Naive thymus-derived CD8-positive, alpha-beta T cell (primary cell): ENCODE data around the gene GLP2R. TPM values are rescaled to one million over a fixed set of nuclear protein-coding genes. Genes with fewer than 3 reads are reported as not detected.

ENCODE experiments used
- ATAC-seq, 2 donors: fragments of 150-1000 bp; cut with Tn5 transposase in 1 of 2; sonication (Bioruptor Pico), chemical (Tn5 transposase) in 1 of 2; 1 replicate in 1 of 2; 2 replicates in 1 of 2; pipeline ENCODE4 v1.10.0; 2021; ENCODE audit warnings: mild to moderate bottlenecking in 2 of 2, moderate library complexity in 2 of 2
- POLR2A ChIA-PET: fragments of 350-600 bp; sonication (Branson Sonifier 250); formaldehyde crosslinking; loops from one replicate; lab custom pipeline; 2021; ENCODE audit warnings: antibody characterized with exemption; lab: Charles Lee
- DNase-seq, 10 donors: peaks; one replicate each; pipeline versions ENCODE4 v3.0.0 to v3.0.0-alpha.2; 2020 to 2022
- H3K27ac Mint-ChIP-seq, 10 donors: one replicate each; pipeline ENCODE4 v1.8.0; 2020 to 2022; ENCODE audit warnings: mild to moderate bottlenecking in 10 of 10, mixed read lengths in 10 of 10, moderate library complexity in 4 of 10, inconsistent platforms in 1 of 10
- H3K27me3 Mint-ChIP-seq, 5 donors: one replicate each; pipeline ENCODE4 v1.8.0; 2021 to 2022; ENCODE audit warnings: mixed read lengths in 5 of 5
- H3K36me3 Mint-ChIP-seq, 3 donors: one replicate each; pipeline ENCODE4 v1.8.0; 2020 to 2022; ENCODE audit warnings: mixed read lengths in 3 of 3, mild to moderate bottlenecking in 2 of 3, inconsistent platforms in 1 of 3
- H3K4me1 Mint-ChIP-seq, 4 donors: one replicate each; pipeline ENCODE4 v1.8.0; 2021 to 2022; ENCODE audit warnings: mixed read lengths in 4 of 4
- H3K4me3 Mint-ChIP-seq, 10 donors: one replicate each; pipeline ENCODE4 v1.8.0; 2020 to 2022; ENCODE audit warnings: mild to moderate bottlenecking in 10 of 10, mixed read lengths in 10 of 10, moderate library complexity in 6 of 10, inconsistent platforms in 1 of 10
- H3K9me3 Mint-ChIP-seq, 9 donors: one replicate each; pipeline ENCODE4 v1.8.0; 2020 to 2022; ENCODE audit warnings: mixed read lengths in 9 of 9, mild to moderate bottlenecking in 3 of 9, inconsistent platforms in 1 of 9, moderate library complexity in 1 of 9
- polyA plus RNA-seq, 3 donors: library from polyadenylated mRNA; unstranded; fragments of 300-500 nt; fragmentation: Illumina TruSeq; gene quantifications; one replicate each; pipeline ENCODE4 v1.2.3, GENCODE V29; 2021
- total RNA-seq, 8 experiments: library from RNA in 2 of 8; stranded (reverse) in 2 of 8; gene quantifications; one replicate each; pipeline ENCODE4 v1.2.3 and lab custom pipeline; 2021 to 2026

The GLP2R gene
- total and polyA plus RNA-seq, 5 experiments from 2014 or later = not detected

- POLR2A ChIA-PET = no interaction called here
- Mint-ChIP-seq H3K36me3 (no peaks in the 10 kb centered on the region), H3K27me3 (peaks cover 13 to 57% (median 23%) of the 10 kb centered on the region in 5 donors), H3K9me3 (no peaks in the 10 kb centered on the region), H3K4me1 (no peaks in the 10 kb centered on the region), H3K4me3 (no peak overlapping the region), H3K27ac (peak overlapping the region in 1 of 10 donors; percentile 49)
- DNase-seq = no peak
- no peak for ATAC-seq
Measured at GRCh38 chr17:9897372-9897968, 71.7 kb downstream of the GLP2R start.

DNA sequence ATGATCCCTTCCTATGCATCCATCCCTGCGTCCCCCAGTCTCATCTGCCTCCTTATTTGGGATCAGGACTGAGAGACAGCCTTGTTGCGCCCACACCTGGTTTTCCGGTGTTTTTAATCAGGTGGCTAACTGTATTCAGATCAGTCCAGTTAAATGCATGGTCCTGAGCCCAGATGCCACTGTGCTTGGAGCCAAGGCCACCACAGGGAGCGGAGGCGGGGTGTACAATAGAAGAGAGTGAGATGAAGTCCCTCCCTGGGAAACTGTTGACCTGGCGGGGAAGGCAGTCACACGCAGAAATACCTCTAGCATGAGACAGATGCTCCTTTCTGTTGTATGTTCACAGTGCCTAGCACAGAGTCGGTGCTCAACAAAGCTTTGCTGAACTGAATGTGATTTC is 73.1 kb downstream of the GLP2R start:
- Mint-ChIP-seq H3K4me3 (no peak overlapping the region), H3K4me1 (no peaks in the 10 kb centered on the region), H3K27me3 (peaks cover 11 to 47% (median 24%) of the 10 kb centered on the region in 5 donors), H3K27ac (no peak overlapping the region), H3K36me3 (no peaks in the 10 kb centered on the region), H3K9me3 (no peaks in the 10 kb centered on the region)
- POLR2A ChIA-PET = no interaction called here
- DNase-seq = no peak
- no peak for ATAC-seq

DNA sequence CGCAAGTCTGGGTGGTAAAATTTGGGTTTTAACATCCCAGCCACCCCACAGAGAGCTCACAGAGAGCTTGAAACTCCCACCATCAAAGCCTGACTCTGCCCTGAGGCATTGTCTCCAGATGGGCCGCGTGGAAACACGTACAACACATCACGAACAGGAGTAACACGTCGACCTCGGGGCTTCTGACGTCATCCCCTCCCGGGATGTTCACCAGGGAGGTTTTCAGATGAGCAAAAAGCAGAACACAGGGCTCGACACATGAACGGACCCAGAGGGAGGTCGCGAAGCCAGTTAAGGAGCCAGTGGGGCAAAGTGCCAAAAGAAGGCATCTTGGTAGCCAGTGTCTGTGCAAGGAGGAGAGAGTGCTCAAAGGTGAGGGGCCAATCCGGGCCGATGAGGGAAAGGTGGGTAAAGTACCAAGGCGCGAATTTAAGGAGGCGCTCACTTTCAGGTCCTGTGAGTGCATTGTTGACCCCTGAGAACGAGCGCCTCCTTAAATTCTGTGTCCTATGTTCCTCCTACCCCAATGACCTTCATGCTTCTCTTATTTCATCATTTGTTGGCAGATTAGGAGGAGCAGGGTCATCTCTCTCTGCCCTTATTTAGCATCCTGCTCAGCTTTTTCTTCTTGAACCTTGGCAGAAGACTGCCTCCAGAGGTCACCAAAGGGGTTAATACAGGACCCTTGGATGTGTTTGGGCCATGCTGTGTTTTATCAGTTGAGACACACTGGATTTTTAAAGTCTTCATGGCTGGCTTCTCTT is 73.7 kb downstream of the GLP2R start:
- H3K4me1 Mint-ChIP-seq = no peaks in the 10 kb centered on the region
- peaks cover 8 to 41% (median 24%) of the 10 kb centered on the region in 5 donors for H3K27me3 Mint-ChIP-seq
- no peak for DNase-seq
- no peak overlapping the region for H3K4me3 Mint-ChIP-seq
- ATAC-seq = no peak
- no peak overlapping the region for H3K27ac Mint-ChIP-seq
- no peaks in the 10 kb centered on the region for H3K36me3 Mint-ChIP-seq
- no peaks in the 10 kb centered on the region for H3K9me3 Mint-ChIP-seq
- POLR2A ChIA-PET = no interaction called here

DNA sequence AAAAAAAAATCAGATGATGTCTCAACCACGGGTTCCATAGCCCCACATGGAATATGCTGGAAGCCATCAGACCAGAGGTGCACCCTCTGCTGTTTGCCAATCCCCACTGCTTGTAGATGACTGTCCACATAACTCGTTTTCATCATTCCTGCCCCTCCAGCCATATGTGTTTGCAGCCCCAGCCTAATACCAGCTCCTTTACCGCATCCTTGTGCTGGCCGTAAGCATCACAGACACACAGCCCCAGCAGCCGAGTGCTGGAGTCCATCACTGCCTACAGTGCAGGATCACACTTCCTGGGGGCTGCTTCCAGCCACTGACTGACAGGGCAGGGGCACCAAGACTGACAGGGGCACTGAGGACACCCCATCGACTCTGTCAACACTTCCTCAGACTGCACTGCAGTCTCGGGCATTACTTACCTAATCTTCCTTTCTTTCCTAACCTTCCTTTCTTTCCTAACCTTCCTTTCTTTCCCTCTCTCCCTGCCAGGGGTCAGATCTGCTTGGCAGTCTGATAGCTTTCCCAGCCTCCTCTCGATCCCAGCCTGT is 74.4 kb downstream of the GLP2R start:
- no peaks in the 10 kb centered on the region for H3K36me3 Mint-ChIP-seq

GRCh38 chr17:9900784-9901183 is 75.1 kb downstream of the GLP2R start:
- Mint-ChIP-seq H3K4me1 (no peaks in the 10 kb centered on the region), H3K9me3 (no peaks in the 10 kb centered on the region), H3K36me3 (no peaks in the 10 kb centered on the region), H3K27me3 (peaks cover 8 to 38% (median 21%) of the 10 kb centered on the region in 5 donors), H3K4me3 (no peak overlapping the region), H3K27ac (no peak overlapping the region)
- ATAC-seq (no peak), DNase-seq (no peak)
- POLR2A ChIA-PET = no interaction called here

More for the DNA sequence above, 74.4 kb downstream of the GLP2R start:
- ATAC-seq (no peak), DNase-seq (no peak)
- H3K27me3 Mint-ChIP-seq = peaks cover 8 to 41% (median 21%) of the 10 kb centered on the region in 5 donors
- POLR2A ChIA-PET = no interaction called here
- H3K4me1 Mint-ChIP-seq = no peaks in the 10 kb centered on the region
- H3K4me3 Mint-ChIP-seq = no peak overlapping the region
- no peaks in the 10 kb centered on the region for H3K9me3 Mint-ChIP-seq
- no peak overlapping the region for H3K27ac Mint-ChIP-seq

- no peaks in the 10 kb centered on the region for H3K4me1 Mint-ChIP-seq
- ATAC-seq = no peak
- H3K9me3 Mint-ChIP-seq = no peaks in the 10 kb centered on the region
- POLR2A ChIA-PET = interaction anchor here (0.7 kb wide), 1 partner anchor 10 kb away, joined by 6 read pairs; no protein-coding TSS in a partner anchor
- no peak for DNase-seq
- no peaks in the 10 kb centered on the region for H3K36me3 Mint-ChIP-seq
- no peak overlapping the region for H3K4me3 Mint-ChIP-seq
- H3K27me3 Mint-ChIP-seq = peaks cover 7 to 25% (median 21%) of the 10 kb centered on the region in 5 donors
- H3K27ac Mint-ChIP-seq = no peak overlapping the region
Measured at GRCh38 chr17:9902120-9902519, 76.4 kb downstream of the GLP2R start.

- H3K9me3 Mint-ChIP-seq = no peaks in the 10 kb centered on the region
- peaks cover 5 to 21% (median 10%) of the 10 kb centered on the region in 5 donors for H3K27me3 Mint-ChIP-seq
- no peaks in the 10 kb centered on the region for H3K36me3 Mint-ChIP-seq
- DNase-seq (no peak), ATAC-seq (no peak)
- no peak overlapping the region for H3K4me3 Mint-ChIP-seq
- no peak overlapping the region for H3K27ac Mint-ChIP-seq
- H3K4me1 Mint-ChIP-seq = peaks cover 0 to 1% (median 0%) of the 10 kb centered on the region in 4 donors
- POLR2A ChIA-PET = no interaction called here
Measured at GRCh38 chr17:9904277-9905077, 78.8 kb downstream of the GLP2R start.

GRCh38 chr17:9905078-9905415 is 79.3 kb downstream of the GLP2R start, which contains the start of gene RCVRN:
Gene RCVRN, minus strand, starts transcription at chr17:9905271. Its CDS starts 91 bp downstream, at chr17:9905180.
- peaks cover 0 to 3% (median 0%) of the 10 kb centered on the region in 4 donors for H3K4me1 Mint-ChIP-seq
- no peak within 1 kb of the TSS for H3K27ac Mint-ChIP-seq
- H3K27me3 Mint-ChIP-seq = peaks cover under 1 to 23% (median 11%) of the 10 kb centered on the region in 5 donors
- DNase-seq = no peak
- no peak for ATAC-seq
- H3K36me3 Mint-ChIP-seq = no peaks in the 10 kb centered on the region
- H3K4me3 Mint-ChIP-seq = no peak within 1 kb of the TSS
- POLR2A ChIA-PET = no interaction called here
- H3K9me3 Mint-ChIP-seq = no peaks in the 10 kb centered on the region

DNA sequence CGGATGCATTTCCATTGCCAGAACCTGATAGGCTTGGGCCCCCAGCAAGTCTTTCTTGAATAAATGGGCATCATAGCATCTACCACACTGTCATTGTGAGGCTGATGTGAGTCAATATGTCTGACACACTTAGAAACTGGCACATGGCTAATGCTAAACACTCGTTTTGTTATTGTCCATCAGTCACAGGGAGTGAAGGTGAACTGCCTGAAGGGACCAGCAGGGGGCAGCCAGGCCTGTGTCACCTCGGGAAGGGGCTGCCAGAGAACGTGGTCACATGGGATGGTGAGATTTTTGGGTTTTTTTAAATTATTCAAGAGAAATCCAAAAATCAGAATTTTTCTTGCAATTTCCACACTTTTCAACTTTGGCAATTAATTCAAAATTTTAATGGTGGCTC is 80.2 kb downstream of the GLP2R start:
- DNase-seq = no peak
- POLR2A ChIA-PET = no interaction called here
- no peak for ATAC-seq
- peaks cover 0 to 17% (median 6%) of the 10 kb centered on the region in 5 donors for H3K27me3 Mint-ChIP-seq
- H3K4me1 Mint-ChIP-seq = peaks cover 0 to 3% (median 0%) of the 10 kb centered on the region in 4 donors
- no peak overlapping the region for H3K4me3 Mint-ChIP-seq
- no peaks in the 10 kb centered on the region for H3K36me3 Mint-ChIP-seq
- H3K27ac Mint-ChIP-seq = no peak overlapping the region
- H3K9me3 Mint-ChIP-seq = no peaks in the 10 kb centered on the region

GRCh38 chr17:9906616-9907015 is 80.9 kb downstream of the GLP2R start:
- Mint-ChIP-seq H3K4me1 (peaks cover 0 to 3% (median 0%) of the 10 kb centered on the region in 4 donors), H3K4me3 (no peak overlapping the region), H3K27me3 (peaks cover 0 to 17% (median 3%) of the 10 kb centered on the region in 5 donors), H3K9me3 (no peaks in the 10 kb centered on the region), H3K36me3 (no peaks in the 10 kb centered on the region), H3K27ac (no peak overlapping the region)
- no peak for DNase-seq
- no peak for ATAC-seq
- POLR2A ChIA-PET = no interaction called here

DNA sequence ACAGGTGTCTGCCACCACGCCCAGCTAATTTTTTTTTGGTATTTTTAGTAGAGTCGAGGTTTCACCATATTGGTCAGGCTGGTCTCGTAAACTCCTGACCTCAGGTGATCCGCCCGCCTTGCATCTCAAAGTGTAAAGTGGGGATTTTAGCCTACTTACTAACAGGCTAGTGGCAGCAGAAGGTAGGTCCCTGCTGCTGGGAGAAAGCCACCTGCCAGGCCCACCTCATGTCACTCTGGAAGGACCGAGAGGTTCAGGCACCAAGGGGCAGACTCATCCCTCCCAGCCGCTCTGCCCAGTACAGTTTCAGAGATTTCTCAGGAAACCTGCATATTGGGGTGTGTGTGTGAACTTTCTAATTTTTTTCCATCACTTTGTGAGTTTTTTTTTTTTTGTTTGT is 81.4 kb downstream of the GLP2R start:
- no peak overlapping the region for H3K27ac Mint-ChIP-seq

DNA sequence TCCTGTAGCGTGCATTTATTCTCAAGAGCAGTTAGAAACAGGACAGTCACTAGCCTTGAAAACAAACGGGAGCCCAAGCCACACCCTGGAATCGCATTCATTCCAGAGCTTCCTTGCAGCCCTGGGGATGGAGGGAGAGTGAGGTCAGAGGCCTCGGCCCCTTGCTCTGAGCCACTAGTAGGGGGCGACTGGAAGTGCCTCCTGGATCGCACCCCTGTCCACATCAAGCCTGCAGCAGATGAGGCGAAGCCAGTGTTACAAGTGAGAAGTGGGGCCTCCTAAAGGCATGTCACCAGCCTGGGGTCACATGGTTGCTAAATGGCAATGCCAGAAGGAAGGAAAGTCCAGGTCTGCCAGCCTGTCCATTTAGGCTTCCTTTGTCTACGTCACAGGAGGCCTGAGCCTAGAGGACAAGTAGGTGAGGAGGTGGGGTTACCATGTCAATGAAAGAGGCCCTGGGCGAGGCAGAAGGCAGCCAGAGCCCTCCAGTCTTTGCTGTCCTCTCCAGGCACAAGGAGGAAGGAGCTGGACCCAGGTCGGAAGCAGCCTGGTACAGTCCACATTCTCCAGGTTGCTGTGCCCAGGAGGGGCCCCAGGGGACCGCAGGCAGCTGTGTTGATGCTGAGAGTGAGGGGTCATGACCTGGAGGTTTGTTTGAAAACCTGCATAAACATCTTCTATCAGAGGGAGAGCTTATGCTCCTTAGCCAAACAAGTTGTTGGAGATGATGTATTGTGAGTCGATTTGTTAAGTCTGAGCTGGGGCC is 82.3 kb downstream of the GLP2R start:
- no peak overlapping the region for H3K27ac Mint-ChIP-seq
- H3K36me3 Mint-ChIP-seq = no peaks in the 10 kb centered on the region
- no peaks in the 10 kb centered on the region for H3K9me3 Mint-ChIP-seq
- H3K27me3 Mint-ChIP-seq = peaks cover 0 to 17% (median 3%) of the 10 kb centered on the region in 5 donors
- no peak overlapping the region for H3K4me3 Mint-ChIP-seq
- DNase-seq (no peak), ATAC-seq (no peak)
- peaks cover 0 to 3% (median 0%) of the 10 kb centered on the region in 4 donors for H3K4me1 Mint-ChIP-seq
- POLR2A ChIA-PET = interaction anchor here (0.7 kb wide), 1 partner anchor 1906 kb away, joined by 3 read pairs; no protein-coding TSS in a partner anchor

More for the DNA sequence above, 81.4 kb downstream of the GLP2R start:
- POLR2A ChIA-PET = interaction anchor here (0.7 kb wide), 1 partner anchor 1907 kb away, joined by 3 read pairs; no protein-coding TSS in a partner anchor
- no peaks in the 10 kb centered on the region for H3K36me3 Mint-ChIP-seq
- H3K9me3 Mint-ChIP-seq = no peaks in the 10 kb centered on the region
- peaks cover 0 to 3% (median 0%) of the 10 kb centered on the region in 4 donors for H3K4me1 Mint-ChIP-seq
- ATAC-seq (no peak), DNase-seq (no peak)
- H3K27me3 Mint-ChIP-seq = peaks cover 0 to 17% (median 3%) of the 10 kb centered on the region in 5 donors
- no peak overlapping the region for H3K4me3 Mint-ChIP-seq
